GM19438 (cell line): Measurements from ENCODE around the gene RTF1.
"Not testable (repeated sequence)": the region's sequence is repeated elsewhere in the genome, so short reads cannot be mapped to it uniquely, and the experiment has no call there.

Experiments used
- ATAC-seq: cut with Tn5 transposase; IDR thresholded peaks from one replicate; pipeline ENCODE4 v1.9.1; 2021; ENCODE audit warnings: low read depth; ENCODE audit not compliant: unreplicated experiment

The RTF1 gene

GRCh38 chr15:41416742-41417417 lies at the start of gene RTF1:
RTF1 (plus strand) TSS chr15:41417095; CDS start chr15:41417116, 21 bp downstream.
- peak; percentile 83 for ATAC-seq

GRCh38 chr15:41367418-41367817 lies 49.5 kb upstream of the RTF1 start:
- ATAC-seq = no peak

- no peak for ATAC-seq
Measured at GRCh38 chr15:41377978-41378377, 38.9 kb upstream of the RTF1 start.

- ATAC-seq = not testable (repeated sequence)
Measured at GRCh38 chr15:41383974-41384749, 32.7 kb upstream of the RTF1 start.

- no peak for ATAC-seq
Measured at GRCh38 chr15:41387646-41388045, 29.2 kb upstream of the RTF1 start.

GRCh38 chr15:41392659-41393058 lies 24.2 kb upstream of the RTF1 start:
- no peak for ATAC-seq

GRCh38 chr15:41394924-41395323 lies 22.0 kb upstream of the RTF1 start:
- ATAC-seq = no peak

- no peak for ATAC-seq
Measured at GRCh38 chr15:41396111-41396510, 20.8 kb upstream of the RTF1 start.

- ATAC-seq = no peak
Measured at GRCh38 chr15:41401904-41402267, 15.0 kb upstream of the RTF1 start.

- ATAC-seq = no peak
Measured at GRCh38 chr15:41407341-41407740, 9.6 kb upstream of the RTF1 start.

- no peak for ATAC-seq
Measured at GRCh38 chr15:41408234-41408641, 8.7 kb upstream of the RTF1 start.

GRCh38 chr15:41411031-41411430 lies 5.9 kb upstream of the RTF1 start:
- no peak for ATAC-seq

GRCh38 chr15:41411441-41411840 lies 5.5 kb upstream of the RTF1 start:
- no peak for ATAC-seq

- no peak for ATAC-seq
Measured at GRCh38 chr15:41416128-41416741, 660 bp upstream of the RTF1 start.

- peak; percentile 45 for ATAC-seq
Measured at GRCh38 chr15:41417418-41418195, 712 bp downstream of the RTF1 start.

- ATAC-seq = no peak
Measured at GRCh38 chr15:41423979-41424659, 7.2 kb downstream of the RTF1 start.

- no peak for ATAC-seq
Measured at GRCh38 chr15:41424809-41425208, 7.9 kb downstream of the RTF1 start.

GRCh38 chr15:41425907-41426306 lies 9.0 kb downstream of the RTF1 start:
- ATAC-seq = not testable (repeated sequence)

GRCh38 chr15:41429003-41429890 lies 12.4 kb downstream of the RTF1 start:
- peak; percentile 87 for ATAC-seq
